Lower leg skin (tissue), 3 donors: Measurements from ENCODE around the gene CNOT10.

ENCODE experiments used
- POLR2A ChIP-seq, 2 donors: fragments of 450-650 bp; IDR thresholded peaks; one replicate each; pipeline ENCODE4 v1.6.1; 2016 to 2017; ENCODE audit warnings: antibody characterized with exemption in 2 of 2, mild to moderate bottlenecking in 1 of 2, moderate library complexity in 1 of 2
- TF ChIP-seq, protein P1 (sequence below), 3 donors: fragments of 450-650 bp; IDR thresholded peaks; one replicate each; pipeline ENCODE4 v1.5.1; 2016; ENCODE audit warnings: antibody characterized with exemption in 3 of 3, mild to moderate bottlenecking in 3 of 3, moderate library complexity in 2 of 3

DNA sequence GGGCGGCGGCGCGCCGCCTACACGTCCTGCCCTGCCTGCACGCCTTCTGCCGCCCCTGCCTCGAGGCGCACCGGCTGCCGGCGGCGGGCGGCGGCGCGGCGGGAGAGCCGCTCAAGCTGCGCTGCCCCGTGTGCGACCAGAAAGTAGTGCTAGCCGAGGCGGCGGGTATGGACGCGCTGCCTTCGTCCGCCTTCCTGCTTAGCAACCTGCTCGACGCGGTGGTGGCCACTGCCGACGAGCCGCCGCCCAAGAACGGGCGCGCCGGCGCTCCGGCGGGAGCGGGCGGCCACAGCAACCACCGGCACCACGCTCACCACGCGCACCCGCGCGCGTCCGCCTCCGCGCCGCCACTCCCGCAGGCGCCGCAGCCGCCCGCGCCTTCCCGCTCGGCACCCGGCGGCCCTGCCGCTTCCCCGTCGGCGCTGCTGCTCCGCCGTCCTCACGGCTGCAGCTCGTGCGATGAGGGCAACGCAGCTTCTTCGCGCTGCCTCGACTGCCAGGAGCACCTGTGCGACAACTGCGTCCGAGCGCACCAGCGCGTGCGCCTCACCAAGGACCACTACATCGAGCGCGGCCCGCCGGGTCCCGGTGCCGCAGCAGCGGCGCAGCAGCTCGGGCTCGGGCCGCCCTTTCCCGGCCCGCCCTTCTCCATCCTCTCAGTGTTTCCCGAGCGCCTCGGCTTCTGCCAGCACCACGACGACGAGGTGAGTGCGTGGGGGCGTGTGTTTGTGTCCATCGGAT lies 133.4 kb downstream of the CNOT10 start:
- TF ChIP-seq, protein P1, sequence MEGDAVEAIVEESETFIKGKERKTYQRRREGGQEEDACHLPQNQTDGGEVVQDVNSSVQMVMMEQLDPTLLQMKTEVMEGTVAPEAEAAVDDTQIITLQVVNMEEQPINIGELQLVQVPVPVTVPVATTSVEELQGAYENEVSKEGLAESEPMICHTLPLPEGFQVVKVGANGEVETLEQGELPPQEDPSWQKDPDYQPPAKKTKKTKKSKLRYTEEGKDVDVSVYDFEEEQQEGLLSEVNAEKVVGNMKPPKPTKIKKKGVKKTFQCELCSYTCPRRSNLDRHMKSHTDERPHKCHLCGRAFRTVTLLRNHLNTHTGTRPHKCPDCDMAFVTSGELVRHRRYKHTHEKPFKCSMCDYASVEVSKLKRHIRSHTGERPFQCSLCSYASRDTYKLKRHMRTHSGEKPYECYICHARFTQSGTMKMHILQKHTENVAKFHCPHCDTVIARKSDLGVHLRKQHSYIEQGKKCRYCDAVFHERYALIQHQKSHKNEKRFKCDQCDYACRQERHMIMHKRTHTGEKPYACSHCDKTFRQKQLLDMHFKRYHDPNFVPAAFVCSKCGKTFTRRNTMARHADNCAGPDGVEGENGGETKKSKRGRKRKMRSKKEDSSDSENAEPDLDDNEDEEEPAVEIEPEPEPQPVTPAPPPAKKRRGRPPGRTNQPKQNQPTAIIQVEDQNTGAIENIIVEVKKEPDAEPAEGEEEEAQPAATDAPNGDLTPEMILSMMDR (IDR thresholded peaks at IDR 0.05) = no peak
- no peak for TF ChIP-seq POLR2A (IDR thresholded peaks at IDR 0.05)
